H9 (cell line): ENCODE results near the gene ROR1. TPM values are rescaled to one million over a fixed set of nuclear protein-coding genes. Genes with fewer than 3 reads are reported as not detected.

Experiments
- DNase-seq: peaks from one replicate; pipeline ENCODE4 v3.0.0-alpha.2; 2017
- H2AFZ ChIP-seq: one replicate; pipeline ENCODE4 v1.6.1; 2013; ENCODE audit warnings: mild to moderate bottlenecking, low read length, control low read depth, moderate library complexity
- H2AK5ac ChIP-seq: 2 replicates; pipeline ENCODE4 v1.6.1; 2013; ENCODE audit warnings: low read length, control low read depth, mixed read lengths; ENCODE audit not compliant: insufficient read length
- H2BK120ac ChIP-seq: one replicate; pipeline ENCODE4 v1.6.1; 2013; ENCODE audit warnings: low read depth, mild to moderate bottlenecking, low read length, control low read depth, inconsistent platforms; ENCODE audit not compliant: poor library complexity, severe bottlenecking
- H2BK12ac ChIP-seq: 2 replicates; pipeline ENCODE4 v1.6.1; 2013; ENCODE audit warnings: low read length, control low read depth, mixed read lengths, low read depth; ENCODE audit not compliant: insufficient read length
- H2BK15ac ChIP-seq: 2 replicates; pipeline ENCODE4 v1.6.1; 2013; ENCODE audit warnings: low read depth, low read length, control low read depth
- H2BK20ac ChIP-seq: one replicate; pipeline ENCODE4 v1.6.1; 2013; ENCODE audit warnings: low read depth, mild to moderate bottlenecking, low read length, control low read depth, inconsistent platforms; ENCODE audit not compliant: poor library complexity, severe bottlenecking
- H2BK5ac ChIP-seq: 2 replicates; pipeline ENCODE4 v1.6.1; 2013; ENCODE audit warnings: low read length, control low read depth, mixed read lengths; ENCODE audit not compliant: insufficient read length
- H3K14ac ChIP-seq: 2 replicates; pipeline ENCODE4 v1.6.1; 2013; ENCODE audit warnings: low read length, control low read depth; ENCODE audit not compliant: insufficient read depth
- H3K18ac ChIP-seq: 2 replicates; pipeline ENCODE4 v1.6.1; 2013; ENCODE audit warnings: low read depth, mild to moderate bottlenecking, mixed read lengths, low read length, control low read depth; ENCODE audit not compliant: insufficient read length
- H3K23ac ChIP-seq: 2 replicates; pipeline ENCODE4 v1.6.1; 2013; ENCODE audit warnings: low read length, control low read depth, mixed read lengths, low read depth; ENCODE audit not compliant: insufficient read length
- H3K23me2 ChIP-seq: 2 replicates; pipeline ENCODE4 v1.6.1; 2013; ENCODE audit warnings: low read depth, mild to moderate bottlenecking, mixed read lengths, low read length, control low read depth; ENCODE audit not compliant: insufficient read length, poor library complexity, severe bottlenecking
- H3K27ac ChIP-seq: 2 replicates; pipeline ENCODE4 v1.5.1; 2013; ENCODE audit warnings: low read length, control low read depth, mixed read lengths, low read depth; ENCODE audit not compliant: insufficient read length
- H3K27me3 ChIP-seq: 2 replicates; pipeline ENCODE4 v1.6.1; 2013; ENCODE audit warnings: low read length, control low read depth, inconsistent platforms; ENCODE audit not compliant: insufficient read depth
- H3K4ac ChIP-seq: 2 replicates; pipeline ENCODE4 v1.6.1; 2013; ENCODE audit warnings: low read depth, mild to moderate bottlenecking, control low read depth, inconsistent platforms, low read length, moderate library complexity
- H3K4me1 ChIP-seq: 2 replicates; pipeline ENCODE4 v1.6.1; 2013; ENCODE audit warnings: low read length, control low read depth, inconsistent platforms; ENCODE audit not compliant: insufficient read depth
- H3K4me2 ChIP-seq: 2 replicates; pipeline ENCODE4 v1.6.1; 2013; ENCODE audit warnings: low read length, control low read depth, mixed read lengths; ENCODE audit not compliant: insufficient read length, insufficient read depth
- H3K56ac ChIP-seq: 2 replicates; pipeline ENCODE4 v1.6.1; 2013; ENCODE audit warnings: low read depth, mild to moderate bottlenecking, mixed read lengths, low read length, control low read depth; ENCODE audit not compliant: insufficient read length
- H3K79me1 ChIP-seq: 2 replicates; pipeline ENCODE4 v1.6.1; 2013; ENCODE audit warnings: low read depth, mild to moderate bottlenecking, moderate library complexity, low read length, control low read depth, inconsistent platforms; ENCODE audit not compliant: insufficient read depth, poor library complexity, severe bottlenecking
- H3K79me2 ChIP-seq: 2 replicates; pipeline ENCODE4 v1.6.1; 2013; ENCODE audit warnings: low read length, control low read depth, inconsistent platforms; ENCODE audit not compliant: insufficient read depth
- H3K9ac ChIP-seq: 2 replicates; pipeline ENCODE4 v1.6.1; 2013; ENCODE audit warnings: low read length, control low read depth, mixed read lengths; ENCODE audit not compliant: insufficient read length; ENCODE audit errors: extremely low read depth
- H3K9me3 ChIP-seq: one replicate; pipeline ENCODE4 v1.6.1; 2013; ENCODE audit warnings: low read depth, low read length, inconsistent platforms; ENCODE audit not compliant: control insufficient read depth
- H3T11ph ChIP-seq: one replicate; pipeline ENCODE4 v1.6.1; 2013; ENCODE audit warnings: mild to moderate bottlenecking, low read length, control low read depth, inconsistent platforms
- H4K20me1 ChIP-seq: one replicate; pipeline ENCODE4 v1.6.1; 2013; ENCODE audit not compliant: control insufficient read depth, insufficient read length, insufficient read depth
- H4K5ac ChIP-seq: 2 replicates; pipeline ENCODE4 v1.6.1; 2013; ENCODE audit warnings: low read depth, mild to moderate bottlenecking, mixed read lengths, low read length, control low read depth; ENCODE audit not compliant: insufficient read length
- H4K8ac ChIP-seq: replicated peaks from 2 replicates; pipeline ENCODE4 v1.6.1; 2013; ENCODE audit warnings: low read length, control low read depth, mixed read lengths, low read depth; ENCODE audit not compliant: insufficient read length
- H4K91ac ChIP-seq: 2 replicates; pipeline ENCODE4 v1.6.1; 2013; ENCODE audit warnings: low read depth, mild to moderate bottlenecking, moderate library complexity, mixed read lengths, low read length, control low read depth; ENCODE audit not compliant: insufficient read length
- H3K27ac Mint-ChIP-seq, 3 experiments: 2 replicates in 2 of 3; 3 replicates in 1 of 3; pipeline ENCODE4 v1.8.0; 2020 to 2021; ENCODE audit warnings: mixed read lengths in 3 of 3, mild to moderate bottlenecking in 1 of 3, moderate library complexity in 1 of 3
- H3K27me3 Mint-ChIP-seq: 2 replicates; pipeline ENCODE4 v1.8.0; 2021; ENCODE audit warnings: low read depth, mild to moderate bottlenecking, moderate library complexity, mixed read lengths
- H3K36me3 Mint-ChIP-seq, 3 experiments: 2 replicates in 2 of 3; 3 replicates in 1 of 3; pipeline ENCODE4 v1.8.0; 2020 to 2021; ENCODE audit warnings: low read depth in 3 of 3, mixed read lengths in 3 of 3; ENCODE audit not compliant: insufficient read depth in 1 of 3
- H3K4me1 Mint-ChIP-seq, 2 experiments: 2 replicates each; pipeline ENCODE4 v1.8.0; 2020; ENCODE audit warnings: mixed read lengths in 2 of 2
- H3K4me3 Mint-ChIP-seq, 2 experiments: 2 replicates in 1 of 2; 3 replicates in 1 of 2; pipeline ENCODE4 v1.8.0; 2020 to 2021; ENCODE audit warnings: mild to moderate bottlenecking in 2 of 2, mixed read lengths in 2 of 2, moderate library complexity in 1 of 2
- H3K9me3 Mint-ChIP-seq, 2 experiments: 2 replicates in 1 of 2; 3 replicates in 1 of 2; pipeline ENCODE4 v1.8.0; 2020; ENCODE audit warnings: mild to moderate bottlenecking in 2 of 2, mixed read lengths in 2 of 2, moderate library complexity in 1 of 2
- CTCF ChIP-seq: fragments of 200-600 bp; sonication (generic); conservative IDR thresholded peaks from 3 replicates; pipeline ENCODE4 v1.8.0; 2021; ENCODE audit warnings: antibody characterized with exemption, mild to moderate bottlenecking
- WGBS: extraction: QIAGEN DNeasy Blood & Tissue Kit; methylation state at CpG from one replicate; pipeline ENCODE4 v1.1.7; 2013; ENCODE audit warnings: missing lambda C conversion rate, low lambda C conversion rate, mixed read lengths; ENCODE audit not compliant: insufficient read length; ENCODE audit errors: extremely low coverage; 5-methylcytosine and 5-hydroxymethylcytosine counted together
- total RNA-seq: library from RNA; stranded (reverse); gene quantifications from 2 replicates; pipeline ENCODE4 v1.2.1, GENCODE V29; 2021

The ROR1 gene
- total RNA-seq, 1 experiment from 2014 or later = 75.9 TPM

GRCh38 chr1:63789856-63790605, 16.2 kb downstream of the ROR1 start:
- no peaks in the 10 kb centered on the region for H3K27me3 Mint-ChIP-seq
- H3K23ac ChIP-seq = no peak overlapping the region
- H4K91ac ChIP-seq = no peak overlapping the region
- peak overlapping the region; percentile 89 to 97 (median 93); a peak in 6 of 7 replicates for H3K27ac Mint-ChIP-seq
- peak overlapping the region; percentile 28 for H3K4me2 ChIP-seq
- no peaks in the 10 kb centered on the region for H3K9me3 ChIP-seq
- WGBS = no CpG with 5 or more reads among the region's 4 CpGs
- peak overlapping the region; percentile 7 to 72; a peak in 4 of 5 replicates for H3K4me3 Mint-ChIP-seq
- no peak overlapping the region for H2AK5ac ChIP-seq
- no peaks in the 10 kb centered on the region for H3K9me3 Mint-ChIP-seq
- no peak overlapping the region for H2BK20ac ChIP-seq
- H2BK120ac ChIP-seq = no peak overlapping the region
- H3K36me3 Mint-ChIP-seq = peaks cover 2 to 31% (median 8%) of the 10 kb centered on the region in 3 experiments; a peak in 5 of 7 replicates
- H4K20me1 ChIP-seq = no peaks in the 10 kb centered on the region
- H4K5ac ChIP-seq = no peak overlapping the region
- H3K4ac ChIP-seq = no peak overlapping the region
- peaks cover 59% of the 10 kb centered on the region for H3K4me1 ChIP-seq
- peaks cover 6% of the 10 kb centered on the region for H3K79me1 ChIP-seq
- no peaks in the 10 kb centered on the region for H3K23me2 ChIP-seq
- peak overlapping the region; percentile 3 for H3K9ac ChIP-seq
- no peak for DNase-seq
- H3K14ac ChIP-seq = no peak overlapping the region
- H2AFZ ChIP-seq = no peak overlapping the region
- H2BK5ac ChIP-seq = no peak overlapping the region
- H3K27ac ChIP-seq = peak overlapping the region; percentile 63
- no peak overlapping the region for H3K18ac ChIP-seq
- no peak overlapping the region for H3T11ph ChIP-seq
- H3K56ac ChIP-seq = no peak overlapping the region
- no peak overlapping the region for H2BK15ac ChIP-seq
- no peaks in the 10 kb centered on the region for H3K27me3 ChIP-seq
- no peak for TF ChIP-seq CTCF
- no peak overlapping the region for H4K8ac ChIP-seq
- no peak overlapping the region for H2BK12ac ChIP-seq
- H3K4me1 Mint-ChIP-seq = peaks cover 88 to 94% of the 10 kb centered on the region in 2 experiments
- H3K79me2 ChIP-seq = peaks cover 36% of the 10 kb centered on the region; the same call in 1 of the 2 replicates
